ENCODE measurements around the gene UBXN7.

DNA sequence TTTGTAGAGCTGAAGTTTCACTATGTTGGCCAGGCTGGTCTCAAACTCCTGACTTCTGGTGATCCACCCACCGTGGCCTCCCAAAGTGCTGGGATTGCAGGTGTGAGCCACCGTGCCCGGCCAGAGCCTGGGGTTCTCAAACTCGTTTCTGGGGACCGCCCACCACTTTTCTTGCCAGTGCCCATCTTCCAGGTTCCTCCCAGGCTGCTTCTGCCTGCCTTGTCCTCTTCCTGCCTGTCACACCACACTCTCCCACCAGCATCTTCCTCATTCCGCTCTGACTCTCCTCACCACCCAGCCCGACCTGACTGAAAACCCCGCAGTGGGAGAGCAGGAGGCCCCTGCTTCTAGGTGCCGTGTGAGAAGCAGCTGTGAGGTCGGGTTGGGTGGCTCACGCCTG lies 111.1 kb downstream of the UBXN7 start:
- TF ChIP-seq POLR2A (IDR thresholded peaks at IDR 0.05): no peak
- TF ChIP-seq, protein P1, sequence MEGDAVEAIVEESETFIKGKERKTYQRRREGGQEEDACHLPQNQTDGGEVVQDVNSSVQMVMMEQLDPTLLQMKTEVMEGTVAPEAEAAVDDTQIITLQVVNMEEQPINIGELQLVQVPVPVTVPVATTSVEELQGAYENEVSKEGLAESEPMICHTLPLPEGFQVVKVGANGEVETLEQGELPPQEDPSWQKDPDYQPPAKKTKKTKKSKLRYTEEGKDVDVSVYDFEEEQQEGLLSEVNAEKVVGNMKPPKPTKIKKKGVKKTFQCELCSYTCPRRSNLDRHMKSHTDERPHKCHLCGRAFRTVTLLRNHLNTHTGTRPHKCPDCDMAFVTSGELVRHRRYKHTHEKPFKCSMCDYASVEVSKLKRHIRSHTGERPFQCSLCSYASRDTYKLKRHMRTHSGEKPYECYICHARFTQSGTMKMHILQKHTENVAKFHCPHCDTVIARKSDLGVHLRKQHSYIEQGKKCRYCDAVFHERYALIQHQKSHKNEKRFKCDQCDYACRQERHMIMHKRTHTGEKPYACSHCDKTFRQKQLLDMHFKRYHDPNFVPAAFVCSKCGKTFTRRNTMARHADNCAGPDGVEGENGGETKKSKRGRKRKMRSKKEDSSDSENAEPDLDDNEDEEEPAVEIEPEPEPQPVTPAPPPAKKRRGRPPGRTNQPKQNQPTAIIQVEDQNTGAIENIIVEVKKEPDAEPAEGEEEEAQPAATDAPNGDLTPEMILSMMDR (IDR thresholded peaks at IDR 0.05 in 4 of 5, conservative IDR thresholded peaks at IDR 0.05 in 1 of 5): no peak

Measured in gastrocnemius medialis (tissue), 4 donors.